Endothelial cell of umbilical vein (primary cell): ENCODE results near the gene ZBTB20. TPM values are rescaled to one million over a fixed set of nuclear protein-coding genes. Genes with fewer than 3 reads are reported as not detected.

Experiments used
- BruUV-seq: library from RNA; stranded (reverse); fragments of 400-500 nt; replicated peaks from 2 replicates; lab custom pipeline; 2021; lab: Mats Ljungman, UMichigan
- CTCF ChIA-PET: fragments of 300-600, 350-600 bp; sonication (Branson Sonifier 250); formaldehyde crosslinking; loops from one replicate; lab custom pipeline; 2021; ENCODE audit warnings: antibody characterized with exemption, inconsistent platforms; lab: Charles Lee
- POLR2A ChIA-PET: fragments of 300-600, 350-600 bp; sonication (Branson Sonifier 250); formaldehyde crosslinking; loops from one replicate; lab custom pipeline; 2021; ENCODE audit warnings: antibody characterized with exemption, inconsistent platforms; lab: Charles Lee
- DNase-seq: peaks from one replicate; pipeline ENCODE4 v3.0.0-alpha.2; 2011; ENCODE audit warnings: low read depth, low spot score
- FAIRE-seq: peaks from 2 replicates; lab custom pipeline; 2011; peaks lifted over from hg19 to GRCh38; lab: Jason Lieb, UNC
- H2AFZ ChIP-seq: 2 replicates; pipeline ENCODE4 v1.6.0; 2012; ENCODE audit warnings: low read depth, low read length, control low read depth, inconsistent platforms
- H3K27ac ChIP-seq: 2 replicates; pipeline ENCODE4 v1.5.1; 2011; ENCODE audit warnings: low read depth, mild to moderate bottlenecking, control low read depth, low read length, moderate library complexity; ENCODE audit not compliant: insufficient read depth
- H3K27me3 ChIP-seq, 2 experiments: 2 replicates each; pipeline versions ENCODE4 v1.6.0 to v1.6.1; 2011; ENCODE audit warnings: low read length in 2 of 2, mixed read lengths in 1 of 2; ENCODE audit not compliant: control insufficient read depth in 2 of 2, insufficient read depth in 2 of 2
- H3K36me3 ChIP-seq, 2 experiments: 2 replicates in 1 of 2; 3 replicates in 1 of 2; pipeline ENCODE4 v1.5.1; 2011; ENCODE audit warnings: low read length in 2 of 2, mild to moderate bottlenecking in 1 of 2, moderate library complexity in 1 of 2; ENCODE audit not compliant: control insufficient read depth in 2 of 2, insufficient read depth in 2 of 2; ENCODE audit errors: extremely low read depth in 1 of 2
- H3K4me1 ChIP-seq: 3 replicates; pipeline ENCODE4 v1.5.1; 2011; ENCODE audit warnings: mild to moderate bottlenecking, low read length; ENCODE audit not compliant: control insufficient read depth, insufficient read depth; ENCODE audit errors: extremely low read depth
- H3K4me2 ChIP-seq: 2 replicates; pipeline ENCODE4 v1.6.1; 2011; ENCODE audit warnings: low read length, control low read depth, mixed read lengths; ENCODE audit not compliant: insufficient read depth
- H3K4me3 ChIP-seq, 3 experiments: fragments of 200-600 bp in 1 of 3; sonication (generic), shearing (Covaris generic) in 1 of 3; replicated peaks in 1 of 3; 2 replicates each; pipeline ENCODE4 v1.5.1; 2011 to 2016; ENCODE audit warnings: control low read depth in 3 of 3, low read length in 3 of 3, mild to moderate bottlenecking in 2 of 3, inconsistent platforms in 1 of 3, low read depth in 1 of 3, moderate library complexity in 1 of 3; ENCODE audit not compliant: insufficient read depth in 1 of 3
- H3K79me2 ChIP-seq: 2 replicates; pipeline ENCODE4 v1.6.0; 2012; ENCODE audit warnings: low read length, inconsistent platforms; ENCODE audit not compliant: control insufficient read depth, insufficient read depth
- H3K9ac ChIP-seq: replicated peaks from 2 replicates; pipeline ENCODE3; 2011; ENCODE audit warnings: low read length, control low read depth; ENCODE audit not compliant: insufficient read depth; ENCODE audit errors: extremely low read depth
- H3K9me1 ChIP-seq: replicated peaks from 3 replicates; pipeline ENCODE4 v1.6.0; 2011; ENCODE audit warnings: mild to moderate bottlenecking, low read length; ENCODE audit not compliant: control insufficient read depth, insufficient read depth; ENCODE audit errors: extremely low read depth
- H3K9me3 ChIP-seq: replicated peaks from 2 replicates; pipeline ENCODE4 v1.5.1; 2012; ENCODE audit warnings: low read length, inconsistent platforms; ENCODE audit not compliant: control insufficient read depth, insufficient read depth
- H4K20me1 ChIP-seq: replicated peaks from 2 replicates; pipeline ENCODE3; 2011; ENCODE audit warnings: mild to moderate bottlenecking, low read length; ENCODE audit not compliant: control insufficient read depth, insufficient read depth; ENCODE audit errors: extremely low read depth
- EZH2 ChIP-seq: IDR thresholded peaks from 2 replicates; pipeline ENCODE4 v1.6.1; 2012; ENCODE audit warnings: borderline replicate concordance, low read depth, mild to moderate bottlenecking, moderate library complexity, low read length, inconsistent platforms; ENCODE audit not compliant: severe bottlenecking
- FOS ChIP-seq: IDR thresholded peaks from 2 replicates; pipeline ENCODE4 v1.6.1; 2011; ENCODE audit warnings: mild to moderate bottlenecking, low read length, moderate library complexity, borderline replicate concordance; ENCODE audit not compliant: insufficient read depth
- GATA2 ChIP-seq: IDR thresholded peaks from 2 replicates; pipeline ENCODE4 v1.7.0; 2011; ENCODE audit warnings: low read depth, mild to moderate bottlenecking, moderate library complexity, mixed read lengths, low read length; ENCODE audit not compliant: insufficient read length, insufficient read depth
- JUN ChIP-seq: IDR thresholded peaks from 2 replicates; pipeline ENCODE4 v1.6.1; 2011; ENCODE audit warnings: borderline replicate concordance, low read depth; ENCODE audit not compliant: insufficient read length, insufficient read depth
- MYC ChIP-seq: IDR thresholded peaks from one replicate; pipeline ENCODE4 v1.6.1; 2011; ENCODE audit warnings: mild to moderate bottlenecking, low read depth, low read length
- POLR2A ChIP-seq: IDR thresholded peaks from 2 replicates; pipeline ENCODE4 v1.6.1; 2012; ENCODE audit warnings: low read depth, mild to moderate bottlenecking, control low read depth, low read length
- POLR2AphosphoS5 ChIP-seq: IDR thresholded peaks from 2 replicates; pipeline ENCODE4 v1.6.1; 2012; ENCODE audit warnings: low read depth, mild to moderate bottlenecking, control low read depth, low read length, moderate library complexity; ENCODE audit not compliant: insufficient read depth
- dilution Hi-C: fragments of 300-500 bp; cut with MboI; formaldehyde crosslinking; loops from one replicate; pipeline ENCODE4 v1.15.0; 2019; ENCODE audit warnings: low sequenced_read_pairs; ENCODE audit not compliant: extremely low pct_ligation_motif_present
- intact Hi-C: fragments of 100-400 bp; cut with micrococcal nuclease; formaldehyde crosslinking; loops from one replicate; pipeline ENCODE4 v1.10.0; 2022
- polyA plus RNA-seq, 4 experiments: library from polyadenylated mRNA; depleted of rRNA in 3 of 4; stranded (reverse) in 3 of 4; unstranded in 1 of 4; fragments of >200 nt; gene quantifications; 2 replicates each; pipeline versions ENCODE4 v1.2.1 to v1.2.3, GENCODE V29; 2011 to 2012; ENCODE audit warnings: missing spikeins in 1 of 4
- total RNA-seq: library from RNA; stranded (reverse); gene quantifications from 2 replicates; pipeline ENCODE4 v1.2.3, GENCODE V29; 2021
- TF ChIP-seq, protein P1 (sequence below), 2 donors: IDR thresholded peaks; 1 replicate in 1 of 2; 2 replicates in 1 of 2; pipeline ENCODE4 v1.5.1; 2011; ENCODE audit warnings: low read length in 2 of 2, mild to moderate bottlenecking in 2 of 2, moderate library complexity in 2 of 2, control low read depth in 1 of 2, inconsistent platforms in 1 of 2, low read depth in 1 of 2; ENCODE audit not compliant: insufficient read depth in 1 of 2; ENCODE audit errors: extremely low read depth in 1 of 2
- TF ChIP-seq, protein P2 (sequence below): IDR thresholded peaks from 2 replicates; pipeline ENCODE4 v1.6.1; 2011; ENCODE audit not compliant: insufficient read depth, insufficient read length

The ZBTB20 gene
- total and polyA plus RNA-seq, 2 donors (not counting 3 experiments of a cell fraction or from before 2014, with no cell fraction given), result 2.1 to 20.5 TPM

DNA sequence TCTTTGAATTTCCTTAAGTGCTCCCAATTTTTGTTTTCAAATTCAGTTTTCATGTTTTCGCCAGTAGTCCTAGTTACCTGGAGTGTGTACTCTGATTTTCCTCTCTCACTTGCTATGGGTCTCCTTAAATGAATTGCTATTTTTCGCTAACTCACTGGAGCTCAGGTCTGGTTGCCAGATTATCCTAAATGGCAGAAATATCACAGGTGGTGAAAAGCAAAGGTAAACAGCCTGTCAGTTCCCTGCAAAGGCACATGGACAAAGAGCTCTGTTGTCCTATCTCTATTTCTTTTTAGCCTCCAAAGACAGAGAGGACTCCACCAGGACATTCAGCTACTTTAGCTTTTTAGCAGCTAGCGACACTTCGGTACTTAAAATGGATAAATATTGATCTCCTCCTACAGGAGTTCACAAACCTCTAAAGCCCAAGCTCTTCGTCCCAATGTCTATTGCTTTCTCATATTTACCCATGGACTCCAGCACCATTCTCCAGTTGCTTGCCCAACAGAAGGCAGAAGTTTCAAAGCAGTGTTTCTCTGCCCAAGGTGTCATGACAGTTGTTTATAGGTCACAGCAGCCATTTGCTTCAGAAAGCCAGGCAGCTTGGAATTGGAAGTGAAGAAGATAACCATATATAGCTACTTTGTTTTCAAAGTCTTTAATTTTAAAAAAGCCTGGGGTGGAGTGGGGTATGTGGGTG, 12.3 kb downstream of the ZBTB20 start:
- no peak overlapping the region for H2AFZ ChIP-seq
- H3K79me2 ChIP-seq, result no peaks in the 10 kb centered on the region
- no TSS peak for BruUV-seq
- H3K4me1 ChIP-seq, result no peaks in the 10 kb centered on the region
- no peak overlapping the region for H3K9ac ChIP-seq
- no peak overlapping the region for H3K4me2 ChIP-seq
- no peak overlapping the region for H3K4me3 ChIP-seq
- no peaks in the 10 kb centered on the region for H4K20me1 ChIP-seq
- H3K27ac ChIP-seq, result no peak overlapping the region
- TF ChIP-seq MYC (no peak), JUN (no peak), POLR2A (no peak), GATA2 (no peak), EZH2 (no peak), POLR2AphosphoS5 (no peak), FOS (no peak)
- TF ChIP-seq, protein P1, sequence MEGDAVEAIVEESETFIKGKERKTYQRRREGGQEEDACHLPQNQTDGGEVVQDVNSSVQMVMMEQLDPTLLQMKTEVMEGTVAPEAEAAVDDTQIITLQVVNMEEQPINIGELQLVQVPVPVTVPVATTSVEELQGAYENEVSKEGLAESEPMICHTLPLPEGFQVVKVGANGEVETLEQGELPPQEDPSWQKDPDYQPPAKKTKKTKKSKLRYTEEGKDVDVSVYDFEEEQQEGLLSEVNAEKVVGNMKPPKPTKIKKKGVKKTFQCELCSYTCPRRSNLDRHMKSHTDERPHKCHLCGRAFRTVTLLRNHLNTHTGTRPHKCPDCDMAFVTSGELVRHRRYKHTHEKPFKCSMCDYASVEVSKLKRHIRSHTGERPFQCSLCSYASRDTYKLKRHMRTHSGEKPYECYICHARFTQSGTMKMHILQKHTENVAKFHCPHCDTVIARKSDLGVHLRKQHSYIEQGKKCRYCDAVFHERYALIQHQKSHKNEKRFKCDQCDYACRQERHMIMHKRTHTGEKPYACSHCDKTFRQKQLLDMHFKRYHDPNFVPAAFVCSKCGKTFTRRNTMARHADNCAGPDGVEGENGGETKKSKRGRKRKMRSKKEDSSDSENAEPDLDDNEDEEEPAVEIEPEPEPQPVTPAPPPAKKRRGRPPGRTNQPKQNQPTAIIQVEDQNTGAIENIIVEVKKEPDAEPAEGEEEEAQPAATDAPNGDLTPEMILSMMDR (IDR thresholded peaks at IDR 0.05; ENCODE audit: extremely low read depth in 1 of 2, insufficient read depth in 1 of 2, low read depth in 1 of 2, low read length in 2 of 2), result no peak
- TF ChIP-seq, protein P2, sequence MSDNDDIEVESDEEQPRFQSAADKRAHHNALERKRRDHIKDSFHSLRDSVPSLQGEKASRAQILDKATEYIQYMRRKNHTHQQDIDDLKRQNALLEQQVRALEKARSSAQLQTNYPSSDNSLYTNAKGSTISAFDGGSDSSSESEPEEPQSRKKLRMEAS, result no peak
- intact Hi-C loops (no loop called here), dilution Hi-C loops (no loop called here)
- H3K9me3 ChIP-seq, result no peaks in the 10 kb centered on the region
- POLR2A ChIA-PET, result no interaction called here
- no peaks in the 10 kb centered on the region for H3K9me1 ChIP-seq
- CTCF ChIA-PET, result interaction anchor here (1.2 kb wide), 2 partner anchors 18 to 40 kb away, joined by 3 to 5 read pairs; no protein-coding TSS in a partner anchor
- no peaks in the 10 kb centered on the region for H3K36me3 ChIP-seq
- FAIRE-seq, result no peak
- H3K27me3 ChIP-seq, result no peaks in the 10 kb centered on the region
- DNase-seq, result no peak
